Astrocyte of the cerebellum (primary cell): ENCODE measurements around the gene CRK.

Experiments used
- DNase-seq: peaks from one replicate; pipeline ENCODE4 v3.0.0-alpha.2; 2011; ENCODE audit warnings: low read depth
- H3K4me3 ChIP-seq: 2 replicates; pipeline ENCODE4 v1.5.1; 2011; ENCODE audit warnings: mild to moderate bottlenecking, low read depth, low read length, moderate library complexity
- CTCF ChIP-seq: IDR thresholded peaks from 2 replicates; pipeline ENCODE4 v1.5.1; 2012; ENCODE audit warnings: low read length, low read depth, moderate library complexity, mild to moderate bottlenecking; ENCODE audit errors: missing control alignments
- in situ Hi-C: cut with HindIII; loops from 2 replicates; pipeline ENCODE4 v1.10.0; 2017; ENCODE audit warnings: low sequenced_read_pairs

The CRK gene

GRCh38 chr17:1455797-1456599 lies at the start of gene CRK:
CRK (minus strand) TSS chr17:1456232; CDS start chr17:1456117, 115 bp downstream.
- DNase-seq, result peak; percentile 89
- TF ChIP-seq CTCF, result no peak
- in situ Hi-C loops, result no loop called here
- peak within 1 kb of the TSS; percentile 95 for H3K4me3 ChIP-seq

- H3K4me3 ChIP-seq, result no peak overlapping the region
- DNase-seq, result no peak
- in situ Hi-C loops, result loop anchor here (5.0 kb wide), 2 partner anchors 58 to 128 kb away; no protein-coding TSS in a partner anchor
- no peak for TF ChIP-seq CTCF
These were observed 49.6 kb upstream of the CRK start for GRCh38 chr17:1505586-1505985.

- H3K4me3 ChIP-seq, result no peak overlapping the region
- no peak for DNase-seq
- in situ Hi-C loops, result loop anchor here (5.0 kb wide), 2 partner anchors 58 to 128 kb away; no protein-coding TSS in a partner anchor
- no peak for TF ChIP-seq CTCF
These were observed 48.8 kb upstream of the CRK start for GRCh38 chr17:1504866-1505265.

GRCh38 chr17:1503699-1504098 lies 47.7 kb upstream of the CRK start:
- no peak for DNase-seq
- TF ChIP-seq CTCF, result no peak
- no peak overlapping the region for H3K4me3 ChIP-seq
- in situ Hi-C loops, result no loop called here

- in situ Hi-C loops, result no loop called here
- peak; percentile 55 for DNase-seq
- no peak overlapping the region for H3K4me3 ChIP-seq
- TF ChIP-seq CTCF, result no peak
These were observed 42.8 kb upstream of the CRK start for GRCh38 chr17:1498869-1499268.

- DNase-seq, result no peak
- no peak overlapping the region for H3K4me3 ChIP-seq
- no peak for TF ChIP-seq CTCF
- in situ Hi-C loops, result no loop called here
These were observed 42.2 kb upstream of the CRK start for GRCh38 chr17:1498233-1498632.
